ENCODE data around the gene FBXO28.

- TF ChIP-seq CTCF (IDR thresholded peaks at IDR 0.05) (no peak), POLR2A (IDR thresholded peaks at IDR 0.05) (no peak)
These were observed 71.3 kb downstream of the FBXO28 start for GRCh38 chr1:224185208-224185607.

All from breast epithelium (tissue), 3 donors.